ENCODE measurements around the gene NCF4.

Gene NCF4

GRCh38 chr22:36828815-36829214 is 32.0 kb upstream of the NCF4 start:
- H3K4me3 Mint-ChIP-seq: no peak overlapping the region
- no peak overlapping the region for H3K27ac Mint-ChIP-seq
- H3K27me3 Mint-ChIP-seq: peaks cover 35% of the 10 kb centered on the region
- ATAC-seq: peak; percentile 46
- DNase-seq: no peak
- peaks cover 3% of the 10 kb centered on the region for H3K36me3 Mint-ChIP-seq (ENCODE audit: low read depth)
- H3K4me1 Mint-ChIP-seq: peaks cover 10% of the 10 kb centered on the region
- no peaks in the 10 kb centered on the region for H3K9me3 Mint-ChIP-seq

GRCh38 chr22:36829370-36830002 is 31.3 kb upstream of the NCF4 start:
- Mint-ChIP-seq H3K4me3 (no peak overlapping the region), H3K27me3 (peaks cover 34% of the 10 kb centered on the region), H3K27ac (no peak overlapping the region), H3K36me3 (ENCODE audit: low read depth) (peaks cover 3% of the 10 kb centered on the region), H3K4me1 (peaks cover 10% of the 10 kb centered on the region), H3K9me3 (no peaks in the 10 kb centered on the region)
- ATAC-seq: no peak
- no peak for DNase-seq

DNA sequence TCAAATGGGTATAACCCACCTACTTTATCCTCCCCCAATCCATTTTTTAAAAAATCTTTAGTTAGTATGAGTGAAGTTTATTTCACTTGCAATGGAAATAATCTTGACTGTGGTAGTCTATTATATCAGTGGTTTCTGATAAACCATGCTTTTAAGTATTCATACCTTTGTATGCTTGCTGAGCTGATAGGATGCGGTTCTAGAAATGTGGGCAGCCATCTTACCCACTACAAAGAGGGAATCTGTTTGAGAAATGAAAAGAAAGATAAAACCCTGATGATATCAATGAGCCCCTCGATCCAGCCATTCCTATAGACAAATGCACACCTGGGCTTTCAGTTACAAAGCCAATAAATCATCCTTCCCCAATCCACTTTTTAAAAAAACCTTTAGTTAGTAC is 30.2 kb upstream of the NCF4 start:
- H3K27me3 Mint-ChIP-seq: peaks cover 32% of the 10 kb centered on the region
- no peak overlapping the region for H3K4me3 Mint-ChIP-seq
- no peak for ATAC-seq

DNA sequence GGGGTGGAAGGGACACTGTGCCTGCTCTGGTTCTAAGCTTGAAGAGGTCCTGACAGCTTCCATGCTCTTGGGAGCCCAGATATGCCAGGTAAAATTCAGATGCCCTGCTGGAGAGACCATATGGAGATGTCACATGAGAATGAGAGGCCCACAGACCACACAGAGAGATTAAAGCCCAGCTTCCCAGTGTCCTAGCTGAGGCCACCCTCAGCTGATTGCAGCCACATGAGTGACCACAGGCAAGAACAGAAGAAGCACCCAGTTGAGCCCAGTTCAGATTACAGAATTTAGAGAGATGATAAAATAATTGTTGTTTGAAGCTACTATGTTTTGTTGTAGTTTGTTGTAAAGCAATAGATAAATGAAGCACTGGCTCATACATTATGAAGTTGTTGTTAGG is 29.6 kb upstream of the NCF4 start:
- H3K27ac Mint-ChIP-seq: no peak overlapping the region
- ATAC-seq (no peak), DNase-seq (no peak)
- H3K4me3 Mint-ChIP-seq: no peak overlapping the region
- H3K27me3 Mint-ChIP-seq: peaks cover 38% of the 10 kb centered on the region
- no peaks in the 10 kb centered on the region for H3K9me3 Mint-ChIP-seq
- H3K36me3 Mint-ChIP-seq (ENCODE audit: low read depth): peaks cover 3% of the 10 kb centered on the region
- peaks cover 10% of the 10 kb centered on the region for H3K4me1 Mint-ChIP-seq

More for the DNA sequence above, 30.2 kb upstream of the NCF4 start:
- peaks cover 3% of the 10 kb centered on the region for H3K36me3 Mint-ChIP-seq (ENCODE audit: low read depth)
- no peaks in the 10 kb centered on the region for H3K9me3 Mint-ChIP-seq
- H3K27ac Mint-ChIP-seq: no peak overlapping the region
- peaks cover 10% of the 10 kb centered on the region for H3K4me1 Mint-ChIP-seq
- DNase-seq: no peak

- ATAC-seq (no peak), DNase-seq (no peak)
- Mint-ChIP-seq H3K9me3 (no peaks in the 10 kb centered on the region), H3K27ac (no peak overlapping the region), H3K27me3 (peaks cover 38% of the 10 kb centered on the region), H3K4me3 (no peak overlapping the region), H3K36me3 (ENCODE audit: low read depth) (peaks cover 3% of the 10 kb centered on the region), H3K4me1 (peaks cover 10% of the 10 kb centered on the region)
Observed at GRCh38 chr22:36831717-36832116, 29.1 kb upstream of the NCF4 start.

DNA sequence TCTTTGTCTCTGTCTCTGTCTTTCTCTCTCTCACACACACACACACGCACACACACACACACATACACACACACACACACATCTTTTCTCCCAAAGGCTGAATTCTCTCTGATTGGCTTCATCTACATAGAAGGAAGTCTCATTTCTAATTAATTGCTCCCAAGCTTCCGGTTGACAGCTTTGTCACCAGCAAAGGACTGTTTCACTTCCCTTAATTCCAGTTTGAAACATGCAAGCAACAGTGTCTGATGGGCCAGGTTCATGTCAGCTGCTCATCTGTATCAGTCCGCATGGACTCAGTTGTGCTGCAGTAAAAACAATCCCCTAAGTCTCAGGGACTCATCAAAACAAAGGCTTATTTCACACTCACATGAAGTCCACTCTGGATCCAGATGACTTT is 27.7 kb upstream of the NCF4 start:
- H3K9me3 Mint-ChIP-seq: peaks cover 6% of the 10 kb centered on the region
- H3K4me1 Mint-ChIP-seq: peaks cover 10% of the 10 kb centered on the region
- no peak overlapping the region for H3K4me3 Mint-ChIP-seq
- peaks cover 32% of the 10 kb centered on the region for H3K27me3 Mint-ChIP-seq
- H3K27ac Mint-ChIP-seq: no peak overlapping the region
- peaks cover 3% of the 10 kb centered on the region for H3K36me3 Mint-ChIP-seq (ENCODE audit: low read depth)
- ATAC-seq (no peak), DNase-seq (no peak)

DNA sequence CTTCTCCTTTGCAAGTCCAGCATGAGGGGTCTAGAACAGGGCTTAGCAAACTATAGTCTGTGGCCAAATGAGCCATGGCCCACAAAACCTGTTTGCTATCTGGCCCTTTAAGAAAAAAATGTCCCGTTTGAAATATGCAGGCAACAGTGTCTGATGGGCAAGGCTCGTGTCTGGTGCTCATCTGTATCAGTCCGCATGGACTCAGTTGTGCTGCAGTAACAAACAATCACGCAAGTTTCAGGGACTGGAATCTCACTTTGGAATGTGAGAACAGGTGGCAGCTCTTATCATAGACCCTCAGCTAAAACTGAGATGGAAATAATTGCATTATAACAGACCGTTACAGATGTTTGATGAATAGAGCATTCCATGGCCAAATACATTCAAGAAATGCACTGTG is 24.9 kb upstream of the NCF4 start:
- Mint-ChIP-seq H3K4me1 (peaks cover 9% of the 10 kb centered on the region), H3K27ac (no peak overlapping the region), H3K4me3 (no peak overlapping the region), H3K27me3 (peaks cover 30% of the 10 kb centered on the region), H3K36me3 (ENCODE audit: low read depth) (peaks cover 3% of the 10 kb centered on the region), H3K9me3 (peaks cover 9% of the 10 kb centered on the region)
- DNase-seq (no peak), ATAC-seq (no peak)

GRCh38 chr22:36838119-36839030 is 22.4 kb upstream of the NCF4 start:
- DNase-seq: no peak
- Mint-ChIP-seq H3K9me3 (peaks cover 9% of the 10 kb centered on the region), H3K27ac (no peak overlapping the region), H3K4me1 (peaks cover 5% of the 10 kb centered on the region), H3K36me3 (ENCODE audit: low read depth) (peaks cover 1% of the 10 kb centered on the region), H3K4me3 (no peak overlapping the region), H3K27me3 (peaks cover 30% of the 10 kb centered on the region)
- ATAC-seq: no peak

GRCh38 chr22:36839356-36840073 is 21.3 kb upstream of the NCF4 start:
- no peaks in the 10 kb centered on the region for H3K36me3 Mint-ChIP-seq (ENCODE audit: low read depth)
- H3K27me3 Mint-ChIP-seq: peaks cover 31% of the 10 kb centered on the region
- DNase-seq (no peak), ATAC-seq (no peak)
- H3K4me1 Mint-ChIP-seq: peaks cover 5% of the 10 kb centered on the region
- no peak overlapping the region for H3K27ac Mint-ChIP-seq
- no peak overlapping the region for H3K4me3 Mint-ChIP-seq
- peaks cover 9% of the 10 kb centered on the region for H3K9me3 Mint-ChIP-seq

DNA sequence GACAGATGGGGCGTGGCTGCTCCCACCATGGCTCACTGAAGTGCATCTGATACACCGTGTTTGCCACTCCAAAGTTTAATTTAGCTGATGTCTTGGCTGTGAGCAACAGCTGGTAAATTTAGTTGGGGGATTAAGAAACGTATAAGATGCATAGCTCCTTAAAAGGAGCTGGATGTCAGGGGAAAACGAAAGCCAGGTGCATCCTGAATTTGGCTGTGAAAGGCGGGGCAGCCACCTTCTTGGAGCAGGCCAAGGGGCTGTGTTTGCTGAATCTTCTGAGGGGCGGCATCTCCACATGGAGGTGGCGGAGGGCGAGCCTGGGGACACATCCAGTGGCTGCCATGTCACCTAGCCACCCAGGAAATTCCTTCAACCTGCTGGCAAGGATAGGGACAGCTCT is 20.7 kb upstream of the NCF4 start:
- DNase-seq: no peak
- Mint-ChIP-seq H3K9me3 (peaks cover 9% of the 10 kb centered on the region), H3K4me1 (peaks cover 5% of the 10 kb centered on the region), H3K36me3 (ENCODE audit: low read depth) (no peaks in the 10 kb centered on the region), H3K27ac (no peak overlapping the region), H3K27me3 (peaks cover 37% of the 10 kb centered on the region), H3K4me3 (no peak overlapping the region)
- ATAC-seq: no peak

GRCh38 chr22:36846271-36846670 is 14.5 kb upstream of the NCF4 start:
- no peaks in the 10 kb centered on the region for H3K36me3 Mint-ChIP-seq (ENCODE audit: low read depth)
- ATAC-seq (no peak), DNase-seq (no peak)
- H3K27ac Mint-ChIP-seq: no peak overlapping the region
- H3K4me1 Mint-ChIP-seq: no peaks in the 10 kb centered on the region
- no peaks in the 10 kb centered on the region for H3K9me3 Mint-ChIP-seq
- no peak overlapping the region for H3K4me3 Mint-ChIP-seq
- peaks cover 35% of the 10 kb centered on the region for H3K27me3 Mint-ChIP-seq

- H3K36me3 Mint-ChIP-seq (ENCODE audit: low read depth): no peaks in the 10 kb centered on the region
- no peak overlapping the region for H3K4me3 Mint-ChIP-seq
- no peak for ATAC-seq
- H3K27ac Mint-ChIP-seq: no peak overlapping the region
- H3K27me3 Mint-ChIP-seq: peaks cover 30% of the 10 kb centered on the region
- H3K9me3 Mint-ChIP-seq: no peaks in the 10 kb centered on the region
- DNase-seq: no peak
- no peaks in the 10 kb centered on the region for H3K4me1 Mint-ChIP-seq
Observed at GRCh38 chr22:36846949-36847348, 13.9 kb upstream of the NCF4 start.

GRCh38 chr22:36850056-36850455 is 10.8 kb upstream of the NCF4 start:
- H3K9me3 Mint-ChIP-seq: no peaks in the 10 kb centered on the region
- H3K4me3 Mint-ChIP-seq: no peak overlapping the region
- no peaks in the 10 kb centered on the region for H3K36me3 Mint-ChIP-seq (ENCODE audit: low read depth)
- H3K27ac Mint-ChIP-seq: no peak overlapping the region
- ATAC-seq (no peak), DNase-seq (no peak)
- peaks cover 14% of the 10 kb centered on the region for H3K27me3 Mint-ChIP-seq
- peaks cover 9% of the 10 kb centered on the region for H3K4me1 Mint-ChIP-seq

GRCh38 chr22:36850682-36851081 is 10.1 kb upstream of the NCF4 start:
- Mint-ChIP-seq H3K27ac (no peak overlapping the region), H3K9me3 (no peaks in the 10 kb centered on the region), H3K27me3 (peaks cover 14% of the 10 kb centered on the region), H3K36me3 (ENCODE audit: low read depth) (no peaks in the 10 kb centered on the region), H3K4me1 (peaks cover 9% of the 10 kb centered on the region), H3K4me3 (no peak overlapping the region)
- DNase-seq (no peak), ATAC-seq (no peak)

Data from activated naive CD8-positive, alpha-beta T cell treated with anti-CD3 and anti-CD28 coated beads, Interleukin-2, amount 50 U/mL, for 24 hours (primary cell).